Putamen (tissue), 1 donor: ENCODE data around the gene MYO18A.

ENCODE experiments used
- DNase-seq: peaks from one replicate; pipeline ENCODE4 v3.0.0-alpha.2; 2016; ENCODE audit warnings: low spot score

Gene MYO18A

DNA sequence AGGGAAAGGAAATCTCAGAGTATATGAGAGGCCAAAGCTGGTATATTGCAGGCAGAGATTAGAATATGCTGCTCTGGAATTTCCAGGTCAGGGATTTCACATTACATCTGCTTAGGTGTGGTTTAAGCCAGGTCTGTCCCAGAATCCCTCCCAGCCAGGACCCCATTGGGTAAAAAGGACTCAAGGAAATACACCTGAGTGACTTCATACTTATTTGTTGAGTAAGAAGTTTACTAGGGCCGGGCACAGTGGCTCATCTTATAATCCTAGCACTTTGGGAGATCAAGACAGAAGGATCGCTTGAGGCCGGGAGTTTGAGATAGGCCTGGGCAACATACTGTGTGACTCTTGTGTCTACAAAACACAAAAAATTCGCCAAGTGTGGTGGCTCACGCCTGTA is 130.0 kb downstream of the MYO18A start:
- DNase-seq = no peak

- DNase-seq = no peak
These were observed 130.6 kb downstream of the MYO18A start for GRCh38 chr17:29049541-29050145.

DNA sequence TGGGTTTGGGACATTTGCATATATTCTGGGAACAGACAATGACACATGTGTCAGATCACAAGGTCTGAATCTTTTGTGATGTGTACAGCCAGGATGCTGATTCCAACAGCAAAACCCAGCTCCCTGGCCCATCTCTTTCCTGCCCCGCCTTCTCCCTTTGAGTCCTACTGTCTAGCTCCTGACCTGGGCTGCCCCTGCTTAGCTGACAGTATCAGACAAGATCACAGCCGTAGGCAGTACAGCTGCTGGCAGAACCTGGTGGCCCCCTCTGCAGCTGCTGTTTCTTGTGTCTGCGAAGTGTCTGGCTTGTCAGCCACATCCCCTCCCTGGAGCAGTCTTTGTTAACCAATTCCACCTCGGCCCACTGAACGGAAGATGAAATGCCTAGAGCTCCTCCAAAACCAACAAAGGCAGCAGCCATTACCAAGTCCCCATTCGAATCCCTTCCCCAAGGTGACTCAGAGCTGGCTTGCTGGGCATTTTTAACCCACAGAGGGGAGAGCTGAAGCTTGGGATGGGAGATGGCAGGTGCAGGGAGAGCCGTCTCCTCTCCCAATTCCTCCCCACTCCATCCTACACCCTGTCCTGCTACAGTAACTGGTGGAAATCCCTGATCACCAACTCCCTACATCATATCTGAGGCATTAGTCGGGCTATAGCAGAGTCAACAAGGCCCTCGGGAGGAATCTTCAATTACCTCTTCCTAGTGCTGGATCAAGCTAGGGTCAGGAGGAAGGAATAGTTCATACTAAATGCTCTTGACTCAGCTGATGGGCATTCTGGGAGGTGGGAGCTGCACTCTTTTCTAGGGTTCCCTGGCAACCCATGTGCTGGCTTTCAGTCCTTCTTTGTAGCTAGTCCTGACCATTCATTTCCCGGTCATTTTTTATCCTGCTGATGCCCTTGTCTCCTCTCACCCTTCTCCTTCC is 131.5 kb downstream of the MYO18A start:
- no peak for DNase-seq

DNA sequence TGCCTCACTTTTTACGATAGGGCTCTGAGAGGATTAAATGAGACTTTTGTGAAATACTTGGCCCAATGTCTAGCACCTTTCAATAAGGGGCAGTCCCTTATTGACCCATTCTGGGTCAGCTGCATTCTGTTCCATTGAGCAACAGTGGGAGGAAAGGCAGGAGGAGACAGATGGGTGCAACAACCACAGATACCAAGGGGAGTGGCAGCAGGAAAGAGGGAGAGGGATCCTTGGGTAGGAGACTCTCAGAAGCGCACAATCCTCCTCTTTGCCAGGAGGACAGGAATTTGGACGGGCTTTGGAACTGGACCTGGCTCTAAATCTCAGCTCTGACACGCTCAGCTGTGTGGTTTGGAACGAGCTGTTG is 133.7 kb downstream of the MYO18A start:
- DNase-seq = no peak

GRCh38 chr17:29045734-29046472 is 134.3 kb downstream of the MYO18A start:
- DNase-seq = no peak

GRCh38 chr17:29045026-29045425 is 135.2 kb downstream of the MYO18A start:
- DNase-seq = no peak

- DNase-seq = no peak
These were observed 136.6 kb downstream of the MYO18A start for GRCh38 chr17:29043539-29044145.

DNA sequence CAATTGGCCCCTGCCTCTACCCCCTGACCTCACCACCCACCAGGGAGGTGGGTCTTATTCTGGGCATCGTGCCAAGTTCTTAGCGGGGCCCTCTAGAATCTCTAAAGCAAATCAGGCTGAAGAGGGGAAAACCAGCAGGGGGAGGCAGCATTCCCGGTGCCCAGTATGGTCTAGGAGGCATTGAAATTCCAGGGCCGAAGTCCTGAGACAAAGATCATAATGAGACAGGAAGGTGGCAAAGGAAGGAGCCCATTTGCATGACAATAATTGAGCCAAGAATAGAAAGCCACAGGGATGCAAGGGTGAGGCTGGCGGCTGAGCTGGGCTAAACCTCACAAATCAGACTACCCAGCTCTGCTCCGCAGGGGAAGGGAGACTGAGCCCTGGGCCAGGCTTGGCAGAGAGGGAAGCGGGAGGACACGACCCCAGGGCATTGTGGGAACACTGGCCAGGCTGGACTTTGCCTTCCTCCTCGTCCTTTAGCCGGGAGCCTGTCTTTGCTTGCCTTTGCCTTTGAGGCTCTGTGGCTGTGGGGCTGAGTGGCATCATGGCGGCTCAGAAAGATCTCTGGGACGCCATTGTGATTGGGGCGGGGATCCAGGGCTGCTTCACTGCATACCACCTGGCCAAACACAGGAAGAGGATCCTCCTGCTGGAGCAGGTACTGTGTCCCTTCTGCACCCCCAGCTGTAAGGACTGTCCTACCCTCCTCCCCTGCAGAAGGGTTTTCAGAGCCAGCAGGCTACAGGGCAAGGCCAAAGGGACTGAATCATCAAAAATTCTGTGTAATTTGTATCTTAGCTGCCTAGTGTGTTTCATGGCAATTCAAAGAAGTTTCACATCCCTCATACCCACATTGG is 137.3 kb downstream of the MYO18A start, which contains the start of gene PIPOX:
TSS of gene PIPOX (plus strand) at position 463 of the 860 bp plus-strand sequence. CDS start at position 548, 85 bp downstream.
- peak; percentile 56 for DNase-seq

DNA sequence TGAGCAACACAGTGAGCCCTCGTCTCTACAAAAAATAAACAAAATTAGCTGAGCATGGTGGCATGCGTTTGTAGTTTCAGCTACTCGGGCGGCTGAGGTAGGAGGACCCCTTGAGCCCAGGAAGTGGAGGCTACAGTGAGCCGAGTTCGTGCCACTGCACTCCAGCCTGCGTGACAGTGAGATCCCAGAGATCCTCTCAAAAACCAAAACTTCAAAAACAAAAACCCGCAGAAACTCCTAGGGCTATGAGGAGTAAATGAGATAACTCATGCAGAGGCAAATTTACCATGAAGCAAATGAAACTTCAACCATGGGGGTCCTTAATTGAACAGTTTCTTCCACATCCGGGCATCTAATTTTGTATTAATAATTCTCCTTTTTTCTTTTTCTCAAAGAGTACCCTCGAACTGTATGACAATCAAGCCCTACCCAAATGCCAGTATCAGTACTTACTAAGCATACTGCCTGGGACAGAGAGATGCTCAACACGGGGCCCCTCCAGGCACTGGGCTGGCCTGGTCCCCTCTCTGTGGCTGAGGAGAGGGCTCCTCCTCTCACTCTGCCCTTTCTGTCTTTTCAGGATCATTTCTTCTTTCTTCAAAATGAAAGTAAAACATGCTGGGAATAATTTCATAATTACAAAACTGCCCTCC is 138.0 kb downstream of the MYO18A start:
- no peak for DNase-seq

DNA sequence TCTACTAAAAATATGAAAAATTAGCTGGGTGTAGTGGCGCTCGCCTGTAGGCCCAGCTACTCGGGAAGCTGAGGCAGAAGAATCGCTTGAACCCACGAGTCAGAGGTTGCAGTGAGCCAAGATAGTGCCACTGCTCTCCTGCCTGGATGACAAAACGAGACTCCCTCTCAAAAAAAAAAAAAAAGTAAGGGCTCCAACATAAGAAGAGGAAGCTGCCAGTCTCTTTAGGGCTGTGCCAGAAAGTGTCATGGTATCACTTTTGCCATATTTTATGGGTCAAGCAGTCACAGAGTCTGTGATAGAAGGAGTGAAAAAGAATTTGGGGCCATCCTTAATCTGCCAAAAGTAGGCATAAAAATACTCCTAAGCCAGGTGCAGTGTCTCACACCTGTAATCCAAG is 138.6 kb downstream of the MYO18A start:
- no peak for DNase-seq

DNA sequence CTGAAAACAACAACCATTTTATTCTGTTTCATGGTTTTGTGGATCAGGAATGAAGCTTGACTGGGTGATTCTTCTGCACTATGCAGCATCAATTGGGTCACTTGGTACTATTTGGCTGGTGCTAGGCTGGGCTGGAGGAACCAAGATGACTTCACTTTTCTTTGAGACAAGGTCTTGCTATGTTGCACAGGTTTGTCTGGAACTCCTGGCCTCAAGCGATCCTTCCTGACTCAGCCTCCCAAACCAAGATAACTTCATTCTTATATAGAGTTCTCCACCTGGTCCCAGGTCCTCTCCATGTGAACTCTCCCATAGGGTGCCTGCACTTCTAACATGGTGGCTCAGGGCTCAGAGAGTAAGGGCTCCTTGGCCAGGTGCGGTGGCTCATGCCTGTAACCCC is 139.1 kb downstream of the MYO18A start:
- no peak for DNase-seq

- no peak for DNase-seq
These were observed 140.2 kb downstream of the MYO18A start for GRCh38 chr17:29039764-29040598.

DNA sequence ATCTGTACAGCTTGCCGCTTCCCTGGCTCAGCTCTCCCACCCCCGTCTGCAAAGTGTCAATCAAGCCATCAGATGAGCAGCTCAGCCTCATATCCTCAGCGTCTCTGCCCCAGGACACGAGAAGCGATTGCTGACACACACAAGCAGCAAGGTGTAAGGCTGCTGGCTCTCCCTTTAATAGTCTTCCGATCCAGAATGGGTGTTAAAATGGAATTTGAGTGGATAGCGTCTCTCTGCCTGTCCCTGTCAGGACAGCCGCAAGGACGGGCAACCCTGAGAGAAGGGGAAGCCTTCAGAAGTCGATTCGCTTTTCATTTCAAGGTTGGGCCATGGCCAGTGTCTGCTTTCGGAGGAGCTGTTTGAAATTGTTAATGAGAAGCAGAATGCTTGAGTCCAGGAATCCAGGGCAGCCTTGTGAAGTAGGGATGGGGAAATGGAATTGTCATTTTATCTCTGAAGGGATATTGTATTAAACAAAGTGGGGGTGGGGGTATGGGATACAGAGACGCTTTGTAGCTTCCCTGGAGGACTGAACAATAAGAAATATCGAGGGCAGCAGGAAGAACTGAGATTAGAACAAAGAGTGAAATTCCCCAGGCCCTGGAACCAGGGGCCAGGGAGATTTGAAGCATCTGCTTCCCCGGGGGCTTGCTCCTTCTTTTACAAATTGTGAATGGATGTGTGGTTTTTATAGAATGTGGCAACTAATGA is 142.0 kb downstream of the MYO18A start:
- DNase-seq = no peak

DNA sequence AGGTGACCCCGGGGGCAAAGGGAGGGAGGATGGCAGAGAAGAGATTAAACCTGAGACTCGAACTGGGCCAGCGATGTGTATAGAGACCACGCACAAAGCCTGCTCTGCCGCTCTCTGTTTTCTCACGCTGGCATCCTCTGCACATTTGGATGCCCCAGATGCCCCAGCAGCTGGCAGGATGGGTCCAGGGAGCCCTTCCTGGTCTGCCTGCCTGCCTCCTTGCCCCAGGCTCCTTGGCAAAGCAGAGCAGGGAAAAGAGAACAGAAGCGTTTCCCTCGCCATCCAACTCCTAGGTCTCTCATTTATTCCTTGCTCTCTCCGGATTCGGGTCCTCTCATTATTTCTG is 142.5 kb downstream of the MYO18A start:
- no peak for DNase-seq

DNA sequence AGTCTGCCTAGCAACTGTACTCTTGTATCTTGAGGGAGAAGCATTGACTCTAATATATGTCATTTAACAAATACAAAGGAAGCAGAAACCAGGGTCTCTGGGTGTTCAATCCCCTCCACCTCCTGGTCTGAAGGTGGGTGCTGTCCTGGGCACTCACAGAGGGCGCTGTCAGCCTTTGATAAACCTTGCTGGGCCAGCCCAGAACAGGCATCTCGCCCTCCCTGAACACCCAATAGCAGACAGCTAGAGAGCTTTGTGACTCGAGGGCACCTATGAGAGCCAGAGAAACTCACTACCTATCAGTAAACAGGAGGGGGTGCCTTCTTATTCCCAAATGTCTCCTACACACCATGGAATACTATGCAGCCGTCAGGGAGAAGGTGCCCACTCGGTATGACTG is 143.6 kb downstream of the MYO18A start:
- no peak for DNase-seq

- DNase-seq = no peak
These were observed 145.7 kb downstream of the MYO18A start for GRCh38 chr17:29034510-29034909.

- no peak for DNase-seq
These were observed 147.4 kb downstream of the MYO18A start for GRCh38 chr17:29032857-29033197.

GRCh38 chr17:29032013-29032856 is 148.0 kb downstream of the MYO18A start:
- no peak for DNase-seq

- DNase-seq = no peak
These were observed 148.7 kb downstream of the MYO18A start for GRCh38 chr17:29031488-29031887.
